GM19239 (cell line): Measurements from ENCODE around the gene MEF2D.

Source experiments
- DNase-seq: peaks from one replicate; pipeline ENCODE4 v3.0.0; 2011; ENCODE audit warnings: low spot score; ENCODE audit not compliant: insufficient read length
- FAIRE-seq: peaks from 2 replicates; lab custom pipeline; 2011; peaks lifted over from hg19 to GRCh38; lab: Jason Lieb, UNC

The MEF2D gene

GRCh38 chr1:156489935-156490293 is 10.7 kb downstream of the MEF2D start:
- DNase-seq (no peak), FAIRE-seq (peak; percentile 45)

GRCh38 chr1:156489166-156489934 is 11.2 kb downstream of the MEF2D start:
- FAIRE-seq: no peak
- no peak for DNase-seq

GRCh38 chr1:156488566-156489165 is 11.9 kb downstream of the MEF2D start:
- FAIRE-seq (peak; percentile 94), DNase-seq (peak; percentile 71)

GRCh38 chr1:156487862-156488261 is 12.7 kb downstream of the MEF2D start:
- no peak for DNase-seq
- no peak for FAIRE-seq

- FAIRE-seq: no peak
- no peak for DNase-seq
Measured at GRCh38 chr1:156486421-156487344, 13.9 kb downstream of the MEF2D start.

- no peak for FAIRE-seq
- no peak for DNase-seq
Measured at GRCh38 chr1:156485984-156486383, 14.6 kb downstream of the MEF2D start.

GRCh38 chr1:156484480-156485058 is 16.0 kb downstream of the MEF2D start:
- FAIRE-seq (no peak), DNase-seq (no peak)

- no peak for FAIRE-seq
- no peak for DNase-seq
Measured at GRCh38 chr1:156483397-156483796, 17.2 kb downstream of the MEF2D start.

- FAIRE-seq: no peak
- no peak for DNase-seq
Measured at GRCh38 chr1:156482276-156482675, 18.3 kb downstream of the MEF2D start.

- FAIRE-seq: no peak
- no peak for DNase-seq
Measured at GRCh38 chr1:156481527-156481926, 19.0 kb downstream of the MEF2D start.

- FAIRE-seq: peak; percentile 78
Measured at GRCh38 chr1:156480411-156481192, 20.0 kb downstream of the MEF2D start.

GRCh38 chr1:156480016-156480370 is 20.6 kb downstream of the MEF2D start:
- peak; percentile 39 for FAIRE-seq
- DNase-seq: no peak

More at GRCh38 chr1:156480411-156481192, 20.0 kb downstream of the MEF2D start:
- peak; percentile 92 for DNase-seq

GRCh38 chr1:156479093-156480015 is 21.2 kb downstream of the MEF2D start:
- DNase-seq (no peak), FAIRE-seq (no peak)

- FAIRE-seq: no peak
Measured at GRCh38 chr1:156478250-156478627, 22.3 kb downstream of the MEF2D start.

GRCh38 chr1:156477526-156478249 is 22.9 kb downstream of the MEF2D start:
- no peak for FAIRE-seq
- DNase-seq: no peak

More at GRCh38 chr1:156478250-156478627, 22.3 kb downstream of the MEF2D start:
- no peak for DNase-seq

GRCh38 chr1:156476501-156477298 is 23.9 kb downstream of the MEF2D start:
- no peak for FAIRE-seq
- DNase-seq: no peak
